Esophagus squamous epithelium (tissue), 4 donors: ENCODE measurements around the gene MFN1.

Source experiments
- POLR2A ChIP-seq, 4 donors: fragments of 450-650 bp; IDR thresholded peaks; one replicate each; pipeline ENCODE4 v1.6.1; 2017; ENCODE audit warnings: antibody characterized with exemption in 4 of 4, mild to moderate bottlenecking in 4 of 4, moderate library complexity in 3 of 4
- TF ChIP-seq, protein P1 (sequence below), 6 experiments: fragments of 450-650 bp in 4 of 6; fragments of 200-600 bp in 2 of 6; sonication (generic) in 2 of 6; IDR thresholded peaks; one replicate each; pipeline ENCODE4 v1.5.1; 2016 to 2019; ENCODE audit warnings: antibody characterized with exemption in 6 of 6, mild to moderate bottlenecking in 4 of 6, moderate library complexity in 4 of 6

DNA sequence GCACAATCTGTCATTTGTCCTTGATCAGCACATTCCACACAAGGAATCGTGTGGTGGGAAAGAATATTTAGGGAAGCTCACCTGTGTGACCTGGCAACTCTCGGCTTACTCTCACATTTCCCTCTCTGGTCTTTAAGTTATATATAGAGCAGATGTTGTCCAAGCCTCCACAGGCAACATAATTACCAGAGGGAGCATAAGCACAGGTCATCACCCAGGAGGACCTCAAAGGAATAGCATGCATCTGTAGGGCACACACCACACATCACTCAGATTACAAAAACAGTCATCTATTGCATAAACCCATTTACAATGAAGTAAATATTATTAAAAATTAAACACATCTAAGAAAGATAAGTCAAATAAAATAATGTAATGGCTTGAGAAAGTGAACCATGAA, 67.3 kb downstream of the MFN1 start:
- TF ChIP-seq, protein P1, sequence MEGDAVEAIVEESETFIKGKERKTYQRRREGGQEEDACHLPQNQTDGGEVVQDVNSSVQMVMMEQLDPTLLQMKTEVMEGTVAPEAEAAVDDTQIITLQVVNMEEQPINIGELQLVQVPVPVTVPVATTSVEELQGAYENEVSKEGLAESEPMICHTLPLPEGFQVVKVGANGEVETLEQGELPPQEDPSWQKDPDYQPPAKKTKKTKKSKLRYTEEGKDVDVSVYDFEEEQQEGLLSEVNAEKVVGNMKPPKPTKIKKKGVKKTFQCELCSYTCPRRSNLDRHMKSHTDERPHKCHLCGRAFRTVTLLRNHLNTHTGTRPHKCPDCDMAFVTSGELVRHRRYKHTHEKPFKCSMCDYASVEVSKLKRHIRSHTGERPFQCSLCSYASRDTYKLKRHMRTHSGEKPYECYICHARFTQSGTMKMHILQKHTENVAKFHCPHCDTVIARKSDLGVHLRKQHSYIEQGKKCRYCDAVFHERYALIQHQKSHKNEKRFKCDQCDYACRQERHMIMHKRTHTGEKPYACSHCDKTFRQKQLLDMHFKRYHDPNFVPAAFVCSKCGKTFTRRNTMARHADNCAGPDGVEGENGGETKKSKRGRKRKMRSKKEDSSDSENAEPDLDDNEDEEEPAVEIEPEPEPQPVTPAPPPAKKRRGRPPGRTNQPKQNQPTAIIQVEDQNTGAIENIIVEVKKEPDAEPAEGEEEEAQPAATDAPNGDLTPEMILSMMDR (IDR thresholded peaks at IDR 0.05): no peak
- TF ChIP-seq POLR2A (IDR thresholded peaks at IDR 0.05): no peak
